Uterus (tissue), 2 donors: Measurements from ENCODE around the gene NPFF.

Experiments
- CTCF ChIP-seq, 4 experiments: fragments of 200-600 bp in 2 of 4; fragments of 450-650 bp in 2 of 4; sonication (generic) in 2 of 4; IDR thresholded peaks; one replicate each; pipeline ENCODE4 v1.5.1; 2016 to 2019; ENCODE audit warnings: antibody characterized with exemption in 4 of 4, mild to moderate bottlenecking in 2 of 4, moderate library complexity in 1 of 4
- POLR2A ChIP-seq, 2 donors: fragments of 450-650 bp; IDR thresholded peaks; one replicate each; pipeline ENCODE4 v1.6.1; 2016; ENCODE audit warnings: antibody characterized with exemption in 2 of 2, mild to moderate bottlenecking in 1 of 2, moderate library complexity in 1 of 2

GRCh38 chr12:53513712-53514410, 6.6 kb upstream of the NPFF start:
- TF ChIP-seq CTCF (IDR thresholded peaks at IDR 0.05): no peak
- TF ChIP-seq POLR2A (IDR thresholded peaks at IDR 0.05): no peak
